Breast epithelium (tissue), 3 donors: ENCODE results near the gene NOM1.

Experiments
- POLR2AphosphoS5 ChIP-seq, 3 donors: sonication (generic); formaldehyde crosslinking; IDR thresholded peaks; one replicate each; pipeline ENCODE4 v1.6.1; 2017; ENCODE audit warnings: antibody characterized with exemption in 3 of 3
- TF ChIP-seq, protein P1 (sequence below), 3 donors: fragments of 450-650 bp; IDR thresholded peaks; one replicate each; pipeline ENCODE4 v1.5.1; 2016 to 2017; ENCODE audit warnings: antibody characterized with exemption in 3 of 3, mild to moderate bottlenecking in 3 of 3, moderate library complexity in 3 of 3

DNA sequence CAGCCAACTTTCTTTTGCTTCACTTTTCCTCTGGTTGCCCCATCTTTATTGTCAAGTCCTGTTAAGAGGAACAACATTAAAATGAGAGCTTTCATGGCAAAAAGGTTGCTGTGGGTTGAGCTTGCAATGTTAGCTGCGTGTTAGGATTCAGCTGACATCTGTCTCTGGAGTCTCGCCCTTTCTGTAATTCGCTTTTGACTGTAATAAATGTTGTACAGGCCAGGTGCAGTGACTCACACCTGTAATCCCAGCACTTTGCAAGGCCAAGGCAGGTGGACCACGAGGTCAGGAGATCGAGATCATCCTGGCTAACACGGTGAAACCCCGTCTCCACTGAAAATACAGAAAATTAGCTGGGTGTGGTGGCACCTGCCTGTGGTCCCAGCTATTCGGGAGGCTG lies 36.9 kb downstream of the NOM1 start:
- no peak for TF ChIP-seq POLR2AphosphoS5 (IDR thresholded peaks at IDR 0.05)
- TF ChIP-seq, protein P1, sequence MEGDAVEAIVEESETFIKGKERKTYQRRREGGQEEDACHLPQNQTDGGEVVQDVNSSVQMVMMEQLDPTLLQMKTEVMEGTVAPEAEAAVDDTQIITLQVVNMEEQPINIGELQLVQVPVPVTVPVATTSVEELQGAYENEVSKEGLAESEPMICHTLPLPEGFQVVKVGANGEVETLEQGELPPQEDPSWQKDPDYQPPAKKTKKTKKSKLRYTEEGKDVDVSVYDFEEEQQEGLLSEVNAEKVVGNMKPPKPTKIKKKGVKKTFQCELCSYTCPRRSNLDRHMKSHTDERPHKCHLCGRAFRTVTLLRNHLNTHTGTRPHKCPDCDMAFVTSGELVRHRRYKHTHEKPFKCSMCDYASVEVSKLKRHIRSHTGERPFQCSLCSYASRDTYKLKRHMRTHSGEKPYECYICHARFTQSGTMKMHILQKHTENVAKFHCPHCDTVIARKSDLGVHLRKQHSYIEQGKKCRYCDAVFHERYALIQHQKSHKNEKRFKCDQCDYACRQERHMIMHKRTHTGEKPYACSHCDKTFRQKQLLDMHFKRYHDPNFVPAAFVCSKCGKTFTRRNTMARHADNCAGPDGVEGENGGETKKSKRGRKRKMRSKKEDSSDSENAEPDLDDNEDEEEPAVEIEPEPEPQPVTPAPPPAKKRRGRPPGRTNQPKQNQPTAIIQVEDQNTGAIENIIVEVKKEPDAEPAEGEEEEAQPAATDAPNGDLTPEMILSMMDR (IDR thresholded peaks at IDR 0.05), result no peak
